Measurements from ENCODE around the gene CAB39L.

DNA sequence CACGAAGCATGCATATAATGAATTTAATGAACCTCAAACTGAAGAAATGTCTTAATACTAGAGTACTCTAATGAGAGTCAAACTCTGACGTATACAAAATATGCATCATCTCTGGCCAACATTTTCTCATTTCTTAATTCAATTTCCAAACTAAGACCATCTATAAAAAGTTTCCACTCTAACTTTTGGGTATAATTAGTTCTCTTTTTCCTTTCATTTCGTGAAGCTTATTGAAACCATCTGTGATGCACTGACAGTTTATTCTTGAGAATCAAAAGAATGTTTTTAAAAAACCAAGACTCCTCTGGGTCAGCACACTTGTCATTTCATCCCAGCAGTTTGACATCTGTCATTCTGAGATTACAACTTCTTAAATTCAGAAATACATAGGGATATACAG is 90.0 kb downstream of the CAB39L start:
- TF ChIP-seq, protein P1, sequence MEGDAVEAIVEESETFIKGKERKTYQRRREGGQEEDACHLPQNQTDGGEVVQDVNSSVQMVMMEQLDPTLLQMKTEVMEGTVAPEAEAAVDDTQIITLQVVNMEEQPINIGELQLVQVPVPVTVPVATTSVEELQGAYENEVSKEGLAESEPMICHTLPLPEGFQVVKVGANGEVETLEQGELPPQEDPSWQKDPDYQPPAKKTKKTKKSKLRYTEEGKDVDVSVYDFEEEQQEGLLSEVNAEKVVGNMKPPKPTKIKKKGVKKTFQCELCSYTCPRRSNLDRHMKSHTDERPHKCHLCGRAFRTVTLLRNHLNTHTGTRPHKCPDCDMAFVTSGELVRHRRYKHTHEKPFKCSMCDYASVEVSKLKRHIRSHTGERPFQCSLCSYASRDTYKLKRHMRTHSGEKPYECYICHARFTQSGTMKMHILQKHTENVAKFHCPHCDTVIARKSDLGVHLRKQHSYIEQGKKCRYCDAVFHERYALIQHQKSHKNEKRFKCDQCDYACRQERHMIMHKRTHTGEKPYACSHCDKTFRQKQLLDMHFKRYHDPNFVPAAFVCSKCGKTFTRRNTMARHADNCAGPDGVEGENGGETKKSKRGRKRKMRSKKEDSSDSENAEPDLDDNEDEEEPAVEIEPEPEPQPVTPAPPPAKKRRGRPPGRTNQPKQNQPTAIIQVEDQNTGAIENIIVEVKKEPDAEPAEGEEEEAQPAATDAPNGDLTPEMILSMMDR (IDR thresholded peaks at IDR 0.05), result no peak
- TF ChIP-seq POLR2A (IDR thresholded peaks at IDR 0.05; ENCODE audit: low read depth), result no peak
